Muscle of back (tissue), 11 donors: Measurements from ENCODE around the gene TGDS. TPM values are rescaled to one million over a fixed set of nuclear protein-coding genes. Genes with fewer than 3 reads are reported as not detected.
"Not testable (repeated sequence)": the region's sequence is repeated elsewhere in the genome, so short reads cannot be mapped to it uniquely, and the experiment has no call there.

Experiments used
- DNase-seq, 3 donors: peaks; one replicate each; pipeline versions ENCODE4 v3.0.0 to v3.0.0-alpha.2; 2013
- polyA plus RNA-seq, 10 donors: library from polyadenylated mRNA; unstranded; fragments of 120-200 nt; gene quantifications; one replicate each; pipeline ENCODE4 v1.2.1, GENCODE V29; 2013; ENCODE audit not compliant: insufficient read length in 10 of 10

The TGDS gene
- polyA plus RNA-seq, 10 donors = 9.0 to 14.1 (median 10.7) TPM

DNA sequence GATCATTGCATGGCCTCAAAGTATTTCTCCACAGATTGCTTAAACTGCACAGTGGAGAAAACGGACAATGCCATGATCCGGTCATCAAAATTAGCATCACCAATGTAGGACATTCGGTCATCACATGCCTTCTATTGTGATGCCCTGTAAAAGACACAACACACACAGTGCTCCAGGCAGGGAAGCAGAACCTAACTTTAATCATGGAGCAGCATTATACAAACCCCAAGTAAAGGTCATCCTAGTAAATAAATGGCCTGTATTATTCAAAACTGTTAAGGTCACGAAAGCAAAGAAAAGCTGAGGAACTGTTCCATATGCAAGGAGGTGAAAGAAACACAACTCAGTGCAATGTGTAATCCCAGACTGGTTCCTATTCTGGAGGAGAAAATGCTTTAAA, 42.2 kb downstream of the TGDS start:
- DNase-seq = no peak

- no peak for DNase-seq
Observed at GRCh38 chr13:94552095-94552494, 43.9 kb downstream of the TGDS start.

DNA sequence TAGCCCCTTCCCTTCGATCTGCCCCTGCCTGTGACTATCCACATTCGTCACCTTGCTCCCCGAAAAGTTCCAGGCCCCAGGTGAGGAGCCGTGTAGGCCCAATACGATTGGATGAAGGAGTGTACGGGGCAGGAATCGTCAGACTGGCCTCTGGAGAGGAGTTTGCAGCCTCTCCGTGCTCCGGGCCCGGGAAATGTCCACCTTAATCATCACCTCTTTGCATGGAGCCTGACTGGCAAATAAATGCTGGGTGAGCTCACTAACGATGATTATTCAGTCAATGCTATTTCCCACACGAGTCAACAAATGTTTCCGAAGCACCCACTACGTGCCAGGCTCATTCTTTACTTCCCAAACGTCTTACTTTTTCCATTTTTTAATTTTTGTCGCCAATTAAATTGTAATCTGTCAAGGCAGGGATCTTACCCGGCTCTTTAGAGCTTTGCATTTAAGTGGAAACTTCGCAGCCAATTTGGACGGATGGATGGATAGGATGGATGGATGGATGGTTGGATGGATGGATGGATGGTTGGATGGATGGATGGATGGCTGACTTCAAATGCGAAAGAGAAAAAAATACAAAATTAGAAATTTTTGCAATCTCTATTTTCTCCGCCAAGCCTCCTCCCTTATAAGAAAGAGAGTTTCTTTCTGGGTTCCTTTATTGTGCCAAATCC, 45.8 kb downstream of the TGDS start:
- no peak for DNase-seq

- peak; percentile 93 to 96 (median 94) for DNase-seq
Observed at GRCh38 chr13:94549232-94550061, 46.5 kb downstream of the TGDS start.

GRCh38 chr13:94548821-94549231, 47.1 kb downstream of the TGDS start:
- peak in 2 of 3 donors; percentile 30 to 40 for DNase-seq

DNA sequence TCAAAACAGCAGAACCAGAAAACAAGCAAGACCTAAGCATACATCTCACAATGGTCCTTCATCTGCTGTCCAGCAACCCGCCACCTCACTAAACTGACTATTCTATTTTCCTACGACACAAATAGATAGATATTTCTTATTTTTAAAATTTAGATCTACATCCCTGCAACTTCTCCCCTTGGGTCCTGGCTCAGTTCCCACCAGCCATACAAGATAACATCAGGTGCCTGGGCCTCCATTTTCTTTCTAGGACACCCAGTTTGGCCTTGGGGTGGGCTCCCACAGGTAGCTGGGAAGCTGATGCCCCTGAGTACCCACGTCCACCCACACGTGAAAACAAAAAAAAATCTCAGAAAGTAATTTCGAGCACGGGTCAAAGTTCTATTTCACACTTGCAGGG, 47.6 kb downstream of the TGDS start:
- no peak for DNase-seq

- DNase-seq = no peak
Observed at GRCh38 chr13:94546061-94546839, 49.7 kb downstream of the TGDS start.

DNA sequence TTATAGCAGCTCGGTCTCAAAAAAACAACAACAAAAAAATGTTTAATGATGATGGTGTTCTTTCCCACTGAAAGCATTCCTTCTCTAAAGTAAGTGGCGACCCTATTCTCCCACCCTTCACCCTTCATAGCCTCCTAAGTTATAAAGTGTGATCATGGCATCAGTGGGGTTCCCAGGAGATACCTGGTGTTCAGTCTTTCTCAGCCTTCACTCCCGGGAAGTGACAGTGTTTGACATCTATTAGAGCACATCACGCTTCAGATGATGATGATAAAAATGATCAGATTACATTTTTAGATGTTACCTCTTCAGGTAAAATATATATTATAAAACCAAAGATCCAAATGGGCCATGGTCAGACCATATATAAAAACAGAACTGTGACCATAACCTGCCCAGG, 51.0 kb downstream of the TGDS start:
- DNase-seq = no peak

- DNase-seq = no peak
Observed at GRCh38 chr13:94542917-94543316, 53.0 kb downstream of the TGDS start.

- DNase-seq = no peak
Observed at GRCh38 chr13:94537740-94538630, 58.0 kb downstream of the TGDS start.

GRCh38 chr13:94535775-94536174, 60.2 kb downstream of the TGDS start:
- no peak for DNase-seq

DNA sequence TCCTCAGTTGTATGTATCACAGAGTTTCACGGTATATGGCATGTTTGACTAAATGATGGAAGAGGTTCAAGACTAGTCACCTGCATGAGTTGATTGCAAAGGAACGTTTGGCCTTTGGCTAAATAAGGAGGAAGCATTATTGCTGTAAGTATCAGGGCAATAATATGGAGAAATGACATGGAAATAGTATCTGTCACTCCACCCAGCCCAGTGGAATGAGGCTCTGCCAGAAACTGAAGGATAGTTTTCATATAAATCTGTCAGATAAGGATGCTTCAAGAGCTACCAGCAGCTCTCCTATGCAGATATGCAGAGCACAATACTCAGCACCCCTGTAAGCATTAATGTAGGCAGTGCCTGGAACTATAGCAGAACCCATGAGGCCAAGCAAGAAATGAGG, 60.7 kb downstream of the TGDS start:
- DNase-seq = no peak

DNA sequence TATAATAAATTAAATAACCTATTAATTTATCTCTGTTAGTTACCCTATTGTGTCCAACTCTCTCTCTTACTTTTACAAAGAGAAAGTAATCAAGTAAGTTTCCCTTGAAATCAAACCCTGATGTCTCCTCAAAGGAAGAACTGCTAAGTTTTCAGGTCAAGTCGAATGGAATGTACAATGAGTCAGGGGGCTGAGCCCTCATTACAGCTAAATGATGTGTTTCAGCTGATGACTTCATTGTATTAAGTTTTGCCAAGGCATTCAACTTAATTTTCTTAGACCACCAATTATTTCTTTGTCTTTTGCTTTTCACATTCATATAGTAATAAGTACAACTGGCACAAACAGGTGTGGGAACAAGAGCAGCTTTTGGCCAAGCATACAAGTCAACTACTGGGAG, 61.8 kb downstream of the TGDS start:
- no peak for DNase-seq

GRCh38 chr13:94532278-94532677, 63.7 kb downstream of the TGDS start:
- not testable (repeated sequence) for DNase-seq

GRCh38 chr13:94526956-94527355, 69.0 kb downstream of the TGDS start:
- DNase-seq = not testable (repeated sequence)

- DNase-seq = no peak
Observed at GRCh38 chr13:94525781-94526180, 70.2 kb downstream of the TGDS start.

DNA sequence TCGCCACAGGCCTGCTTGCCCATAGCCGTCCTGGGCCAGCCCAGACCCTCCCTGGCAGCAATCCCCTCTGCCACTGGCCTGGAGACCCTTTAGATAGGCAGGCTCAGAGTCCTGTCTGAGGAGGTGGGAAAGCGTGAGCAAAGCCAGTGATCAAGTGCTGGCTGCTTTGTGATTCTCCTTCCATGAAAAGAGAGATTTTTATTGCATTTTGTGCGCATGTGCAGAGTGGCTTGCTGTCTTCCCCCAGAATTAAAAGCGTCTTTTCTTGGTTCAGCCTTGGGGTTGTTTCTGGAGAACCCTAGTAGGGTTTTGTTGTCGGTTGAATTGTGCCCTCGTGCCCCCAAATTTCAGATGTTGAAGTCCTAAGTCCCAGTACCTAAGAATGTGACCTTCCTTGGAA, 71.5 kb downstream of the TGDS start:
- DNase-seq = no peak
